GM18858 (cell line): Measurements from ENCODE around the gene SPTBN5.

Source experiments
- ATAC-seq: cut with Tn5 transposase; IDR thresholded peaks from one replicate; pipeline ENCODE4 v1.9.1; 2021; ENCODE audit not compliant: unreplicated experiment

SPTBN5 gene

DNA sequence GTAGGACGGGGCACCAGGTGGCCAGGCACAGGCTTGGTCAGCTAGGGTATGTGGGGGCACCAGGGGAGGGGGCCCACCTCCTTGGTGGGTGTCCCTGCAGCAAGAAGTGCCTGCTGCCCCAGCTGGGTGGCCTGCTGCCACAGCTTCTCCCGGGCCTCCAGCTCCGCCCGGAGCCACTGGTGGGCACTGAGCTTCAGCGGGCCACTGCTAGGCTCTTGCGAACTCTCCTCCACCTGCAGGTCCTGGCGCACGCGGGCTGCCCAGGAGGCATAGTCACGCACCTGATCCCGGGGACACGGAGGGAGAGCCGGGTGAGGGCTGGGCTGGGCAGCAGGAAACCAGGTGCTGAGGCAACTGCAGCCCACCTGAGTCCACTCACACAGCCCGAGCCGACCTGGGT lies 25.5 kb downstream of the SPTBN5 start:
- ATAC-seq: no peak

DNA sequence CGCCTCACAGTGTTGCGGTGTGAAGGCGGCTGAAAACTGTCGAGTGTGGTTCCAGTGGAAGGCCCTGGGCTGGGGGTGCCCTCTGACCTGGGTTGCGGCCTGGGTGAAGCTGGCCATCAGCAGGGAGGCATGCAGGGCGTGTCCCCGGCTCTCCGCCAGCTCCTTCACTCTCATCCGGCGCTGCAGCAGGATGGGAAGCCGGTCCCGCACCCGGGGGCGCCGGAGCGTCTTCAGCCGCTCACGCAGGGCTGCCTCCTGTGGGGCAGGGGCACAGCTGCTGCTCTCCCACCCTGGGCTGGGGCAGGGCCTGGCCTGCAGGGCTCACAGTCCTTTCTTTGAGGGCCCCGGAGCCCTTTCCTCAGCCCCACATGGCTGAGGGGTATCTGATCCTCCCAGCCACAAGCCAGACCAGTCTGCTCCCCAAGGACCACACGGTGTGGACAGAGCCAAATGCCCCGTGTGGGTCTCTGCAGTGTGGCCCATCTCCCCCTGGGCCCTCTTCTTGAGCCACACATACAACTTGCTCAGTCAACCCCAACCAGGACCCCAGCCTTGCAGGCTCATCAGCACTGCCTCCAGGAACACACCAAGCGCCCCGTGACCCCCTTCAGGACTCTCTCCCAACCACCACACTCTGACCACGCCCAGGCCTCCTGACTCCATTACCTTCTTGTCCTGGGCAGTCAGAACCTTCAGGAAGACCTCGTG lies 26.8 kb downstream of the SPTBN5 start:
- no peak for ATAC-seq

DNA sequence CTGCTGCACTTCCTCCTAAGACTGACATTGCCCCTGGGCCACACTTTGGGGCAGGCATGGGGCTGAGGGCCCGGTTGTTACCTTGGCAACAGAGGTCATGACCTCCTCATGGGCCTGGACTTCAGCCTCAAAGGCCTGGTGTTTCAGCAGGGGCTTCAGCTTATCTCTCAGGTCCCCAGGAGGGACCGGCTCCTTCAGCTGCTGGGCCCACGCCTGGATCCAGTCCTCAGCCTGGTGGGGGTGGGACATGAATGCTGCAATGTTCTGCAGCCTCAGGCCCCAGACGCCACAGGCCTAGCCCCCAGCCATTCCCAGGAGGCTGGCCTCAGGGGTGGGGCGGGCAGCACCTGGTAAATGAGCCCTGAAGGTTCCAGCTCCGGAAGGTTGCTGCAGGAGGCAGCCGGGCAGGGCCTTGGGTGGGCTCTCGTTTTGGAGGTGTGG lies 27.6 kb downstream of the SPTBN5 start:
- no peak for ATAC-seq

DNA sequence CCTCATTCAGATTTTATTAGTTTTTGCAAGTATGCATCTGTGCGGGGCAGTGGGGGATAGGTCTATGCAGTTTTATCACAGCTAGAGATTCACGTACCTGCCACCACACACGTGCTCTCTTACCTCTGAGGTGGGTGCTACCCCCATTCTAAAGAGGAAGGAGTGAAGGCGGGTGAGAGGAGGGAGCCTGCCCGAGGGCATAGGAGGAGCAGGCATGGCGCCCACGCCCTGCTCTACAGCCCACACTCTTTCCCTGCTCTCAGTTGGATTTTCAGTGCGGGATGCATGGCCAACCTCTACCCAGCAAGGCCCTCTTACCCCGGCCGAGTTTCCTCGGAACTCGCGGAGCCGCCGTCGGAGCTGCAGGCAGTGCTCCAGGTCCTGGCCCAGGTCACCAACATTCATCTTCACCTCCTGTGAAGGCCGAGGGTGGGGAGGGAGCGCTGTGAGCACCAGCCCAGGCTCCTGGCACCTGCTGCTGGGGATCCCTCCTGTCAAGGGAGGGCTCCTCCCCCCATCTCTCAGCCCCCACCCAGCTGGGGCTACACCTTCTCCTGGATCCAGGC lies 28.3 kb downstream of the SPTBN5 start:
- no peak for ATAC-seq

DNA sequence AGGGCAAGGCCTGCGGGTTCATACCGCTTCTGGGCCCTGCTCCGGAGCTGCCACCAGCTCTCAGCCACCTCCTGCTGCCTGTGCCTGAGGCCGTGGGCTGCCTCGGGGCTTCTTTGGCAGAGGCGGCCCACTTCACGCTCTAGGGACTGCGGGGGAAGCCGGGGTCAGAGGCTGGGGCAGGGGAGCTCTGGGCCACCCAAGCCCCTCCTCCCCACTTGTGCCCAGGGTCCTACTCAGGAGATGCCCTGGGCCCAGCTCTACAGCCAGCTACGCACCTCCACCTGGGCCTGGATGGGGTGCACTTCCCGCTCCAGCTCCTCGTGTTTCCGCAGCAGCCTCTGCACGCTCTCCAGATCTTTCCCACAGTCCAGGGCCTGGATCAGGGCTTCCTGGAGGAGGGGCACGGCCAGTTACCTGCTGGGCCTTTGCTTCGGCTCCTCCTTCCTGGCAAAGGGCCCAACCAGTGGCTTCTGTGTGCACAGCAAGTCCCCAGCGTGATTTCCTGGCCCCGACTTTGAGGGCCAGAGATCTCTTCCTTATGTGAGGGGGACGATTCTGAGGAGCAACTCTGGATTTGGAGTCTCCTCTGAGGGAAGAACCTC lies 31.2 kb downstream of the SPTBN5 start:
- no peak for ATAC-seq

DNA sequence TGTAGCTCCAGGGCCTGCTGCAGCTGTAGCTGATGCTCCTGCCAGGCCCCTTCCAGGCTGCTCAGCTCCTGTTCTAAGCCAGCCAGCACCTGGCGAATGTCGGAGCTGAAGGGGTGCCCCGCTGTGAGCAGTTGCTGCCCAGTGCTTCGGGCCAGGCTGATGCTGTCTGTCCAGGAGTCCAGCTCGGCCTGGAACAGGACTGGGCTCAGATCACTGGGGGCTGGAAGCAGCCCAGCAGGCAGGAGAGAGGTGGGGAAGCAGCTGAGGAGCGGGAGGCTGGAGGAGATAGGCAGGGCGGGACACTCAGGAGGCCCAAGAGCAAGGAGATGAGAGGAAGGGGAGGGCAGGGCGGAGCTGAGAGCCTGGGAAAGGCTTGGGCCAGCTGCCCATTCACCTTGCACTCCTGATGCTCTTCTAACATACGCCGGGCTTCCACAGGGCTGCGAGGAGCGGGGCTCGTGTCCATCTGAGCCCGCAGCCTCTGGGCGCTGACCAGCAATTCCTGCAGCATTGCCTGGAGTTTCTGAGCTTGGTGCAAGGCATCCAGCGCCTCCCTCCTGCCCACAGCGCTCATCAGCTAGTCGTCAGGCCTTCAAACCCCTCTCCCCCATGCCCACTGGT lies 32.0 kb downstream of the SPTBN5 start:
- no peak for ATAC-seq

DNA sequence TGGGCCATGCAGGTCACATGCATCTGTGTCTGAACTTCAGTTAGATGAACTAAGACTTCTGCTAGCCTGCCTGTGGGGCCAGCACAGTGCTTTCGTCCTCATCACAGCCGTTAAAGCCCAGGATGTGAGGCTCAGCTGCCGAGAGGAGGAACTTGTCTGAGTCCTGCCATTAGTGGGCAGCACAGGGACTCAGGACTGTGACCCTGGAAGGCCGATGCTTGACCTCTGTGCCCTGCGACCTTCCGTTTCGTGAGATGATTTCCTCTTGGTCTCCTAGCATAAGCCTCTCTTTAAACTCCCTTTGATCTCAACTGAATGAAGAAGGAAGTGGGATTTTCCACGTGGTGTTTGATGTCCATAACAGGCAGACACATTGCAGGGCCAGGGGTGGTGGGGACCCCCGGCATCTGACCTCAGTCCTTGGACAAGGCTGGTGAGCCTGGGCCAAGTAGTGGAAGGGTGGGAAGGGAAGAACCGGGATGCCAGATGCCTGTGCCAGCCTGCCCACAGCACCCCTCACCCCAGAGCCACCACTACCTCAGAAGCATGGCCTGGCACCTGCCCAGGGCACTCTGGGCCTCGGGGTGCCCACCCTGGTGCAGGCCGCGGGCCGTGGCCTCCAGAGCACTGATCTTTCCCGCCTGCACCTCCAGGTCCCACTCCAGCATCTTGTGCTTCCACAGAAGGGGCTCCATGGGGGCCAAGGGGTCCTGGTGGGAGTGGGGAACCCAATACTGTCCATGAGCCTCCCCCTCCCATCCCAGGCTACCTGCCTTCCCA lies 33.6 kb downstream of the SPTBN5 start:
- no peak for ATAC-seq

DNA sequence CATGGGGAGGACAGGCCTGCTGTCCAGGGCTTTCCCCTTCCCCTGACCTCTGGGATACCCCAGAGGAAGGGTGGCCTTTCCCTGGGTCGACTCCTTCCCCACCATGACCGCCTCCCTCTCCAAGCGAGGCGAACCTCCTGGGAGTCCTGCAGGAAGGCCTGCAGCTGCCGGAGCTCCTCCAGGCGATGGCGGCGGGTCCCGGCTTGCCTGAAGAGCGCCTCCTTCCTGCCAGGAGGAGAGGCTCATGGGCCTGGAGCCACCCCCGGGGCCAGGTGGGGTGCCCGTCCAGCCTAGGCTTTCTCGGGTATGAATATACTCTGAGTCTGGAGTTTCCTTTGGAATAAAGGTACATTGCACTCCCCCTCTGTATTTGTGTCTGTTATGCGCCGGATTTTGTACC lies 35.1 kb downstream of the SPTBN5 start:
- ATAC-seq: no peak

DNA sequence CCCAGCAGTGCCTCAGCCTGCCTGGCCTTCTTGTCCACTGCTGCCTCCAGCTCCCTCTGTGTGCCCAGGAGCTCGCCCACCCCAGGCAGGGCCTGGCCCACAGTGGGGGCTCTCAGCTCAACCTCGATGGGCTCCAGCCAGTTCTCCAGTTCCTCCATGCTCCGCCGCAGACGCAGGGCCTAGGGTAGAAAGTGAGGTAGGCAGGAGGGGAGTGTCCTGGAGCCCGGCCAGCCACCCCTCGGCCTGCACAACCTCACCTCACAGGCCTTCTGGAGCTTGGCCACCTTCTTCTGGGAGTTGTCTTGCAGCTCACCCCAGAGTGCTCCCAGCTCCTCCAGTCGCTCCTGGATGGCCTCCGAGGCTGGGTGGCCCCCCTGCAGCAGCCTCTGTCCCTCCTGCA lies 36.5 kb downstream of the SPTBN5 start:
- no peak for ATAC-seq

DNA sequence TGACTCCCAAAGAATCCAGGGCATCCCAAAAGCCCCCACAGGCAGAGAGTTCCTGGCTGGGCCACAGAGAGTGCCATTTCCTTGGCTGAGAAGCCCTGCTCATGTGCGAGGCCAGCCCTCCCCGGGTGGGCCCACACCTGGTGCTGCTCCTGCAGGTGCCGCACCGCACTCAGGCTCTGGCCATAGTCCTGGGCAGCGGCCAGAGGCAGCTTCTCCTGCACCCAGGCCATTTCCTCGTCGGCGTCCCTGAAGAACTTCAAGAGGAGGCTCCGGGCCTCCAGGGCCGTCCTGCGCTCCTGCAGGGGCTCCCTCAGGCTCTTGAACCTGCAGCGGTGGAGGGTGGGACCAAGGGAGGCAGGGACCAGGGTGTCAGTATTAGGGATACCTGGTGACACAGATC lies 37.1 kb downstream of the SPTBN5 start:
- ATAC-seq: no peak

DNA sequence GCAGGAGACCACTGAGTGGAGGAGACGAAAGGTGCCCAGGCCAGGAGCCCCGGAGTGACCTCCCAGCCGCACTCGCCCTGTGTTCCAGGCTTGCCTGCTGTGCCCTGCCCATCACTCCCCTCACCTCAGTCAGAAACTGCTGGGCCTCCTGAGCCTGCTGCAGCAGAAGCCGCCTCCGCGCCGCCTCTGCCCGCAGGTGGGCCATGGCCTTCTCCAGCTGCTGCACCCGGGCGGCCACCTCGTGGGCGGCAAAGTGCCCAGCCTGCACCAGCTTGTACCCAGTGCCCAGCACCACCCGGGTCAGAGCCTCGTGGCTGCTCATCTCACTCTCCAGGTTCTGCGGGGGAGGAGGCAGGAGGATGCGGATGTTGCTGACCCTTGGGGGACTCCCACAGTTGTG lies 37.6 kb downstream of the SPTBN5 start:
- no peak for ATAC-seq

DNA sequence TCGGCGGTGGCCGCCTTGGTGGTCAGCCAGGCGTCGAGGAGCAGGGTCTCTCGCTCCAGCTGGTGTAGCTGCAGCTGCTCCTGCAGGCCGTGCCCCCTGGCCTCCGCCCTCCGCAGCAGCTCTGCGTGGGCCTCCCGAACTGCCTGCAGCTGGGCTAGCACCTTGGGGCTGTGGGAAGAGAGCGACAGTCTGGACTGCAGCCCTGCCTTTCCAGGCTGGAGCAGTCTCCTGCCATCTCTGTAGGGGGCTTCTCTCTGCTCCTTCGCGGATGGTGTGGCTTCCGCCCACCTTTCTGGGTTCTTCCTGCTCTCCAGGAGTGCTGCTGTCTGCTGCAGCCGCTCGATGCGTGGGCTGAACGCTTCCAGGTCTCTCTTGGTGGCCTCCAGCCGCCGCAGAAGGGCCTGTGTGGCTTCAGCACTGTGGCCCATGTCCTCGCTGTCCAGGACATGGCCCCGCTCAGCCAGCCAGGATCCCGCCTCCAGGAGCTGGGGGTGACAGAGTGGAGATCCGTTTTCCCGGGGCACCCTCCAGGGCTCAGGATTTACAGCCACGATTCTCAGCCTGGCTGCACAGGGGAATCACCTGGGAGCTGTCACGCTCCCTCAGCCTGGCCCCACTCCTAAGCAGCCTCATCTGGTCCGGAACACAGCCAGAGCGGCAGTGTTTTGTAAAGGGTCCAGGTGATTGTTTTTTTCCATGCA lies 38.4 kb downstream of the SPTBN5 start:
- ATAC-seq: no peak

DNA sequence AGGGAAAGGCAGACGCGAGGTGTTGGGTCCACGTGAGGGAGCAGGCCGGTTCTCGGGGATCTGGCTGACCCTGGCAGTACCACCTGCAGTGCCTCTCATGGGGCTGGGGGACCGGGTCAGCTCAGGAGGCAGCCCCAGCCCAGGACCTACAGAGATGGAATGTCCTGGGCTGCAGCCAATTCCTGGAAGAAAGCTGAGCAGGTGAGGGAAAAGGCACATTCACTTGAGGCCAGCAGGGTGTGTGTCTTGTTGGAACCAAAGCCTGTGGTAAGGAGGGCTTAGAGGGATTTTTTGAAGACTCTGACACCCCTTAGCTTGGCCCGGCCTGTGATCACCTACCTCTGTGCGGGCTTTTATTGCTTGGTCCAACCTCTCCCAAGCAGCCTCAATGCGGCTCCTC lies 39.4 kb downstream of the SPTBN5 start:
- ATAC-seq: no peak

DNA sequence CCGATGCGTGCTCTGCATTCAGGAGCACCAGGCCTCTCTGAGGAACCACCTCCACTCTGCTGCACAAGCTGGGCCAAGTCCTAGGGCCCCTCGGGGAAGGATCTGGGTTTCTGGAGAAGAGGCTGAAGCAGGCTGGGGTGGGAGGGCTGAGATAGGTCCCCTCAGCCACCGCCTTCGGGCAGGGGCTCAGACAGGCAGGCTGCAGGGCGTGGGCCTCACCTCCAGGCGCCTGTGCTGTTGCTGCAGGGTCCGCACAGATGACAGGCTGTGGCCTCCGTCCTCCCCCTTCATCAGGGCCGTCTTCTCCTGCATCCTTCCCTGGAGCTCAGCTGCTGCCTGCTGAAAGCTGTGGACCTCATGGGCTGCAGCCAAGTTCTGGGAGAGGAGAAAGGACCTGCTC lies 40.0 kb downstream of the SPTBN5 start:
- ATAC-seq: no peak

DNA sequence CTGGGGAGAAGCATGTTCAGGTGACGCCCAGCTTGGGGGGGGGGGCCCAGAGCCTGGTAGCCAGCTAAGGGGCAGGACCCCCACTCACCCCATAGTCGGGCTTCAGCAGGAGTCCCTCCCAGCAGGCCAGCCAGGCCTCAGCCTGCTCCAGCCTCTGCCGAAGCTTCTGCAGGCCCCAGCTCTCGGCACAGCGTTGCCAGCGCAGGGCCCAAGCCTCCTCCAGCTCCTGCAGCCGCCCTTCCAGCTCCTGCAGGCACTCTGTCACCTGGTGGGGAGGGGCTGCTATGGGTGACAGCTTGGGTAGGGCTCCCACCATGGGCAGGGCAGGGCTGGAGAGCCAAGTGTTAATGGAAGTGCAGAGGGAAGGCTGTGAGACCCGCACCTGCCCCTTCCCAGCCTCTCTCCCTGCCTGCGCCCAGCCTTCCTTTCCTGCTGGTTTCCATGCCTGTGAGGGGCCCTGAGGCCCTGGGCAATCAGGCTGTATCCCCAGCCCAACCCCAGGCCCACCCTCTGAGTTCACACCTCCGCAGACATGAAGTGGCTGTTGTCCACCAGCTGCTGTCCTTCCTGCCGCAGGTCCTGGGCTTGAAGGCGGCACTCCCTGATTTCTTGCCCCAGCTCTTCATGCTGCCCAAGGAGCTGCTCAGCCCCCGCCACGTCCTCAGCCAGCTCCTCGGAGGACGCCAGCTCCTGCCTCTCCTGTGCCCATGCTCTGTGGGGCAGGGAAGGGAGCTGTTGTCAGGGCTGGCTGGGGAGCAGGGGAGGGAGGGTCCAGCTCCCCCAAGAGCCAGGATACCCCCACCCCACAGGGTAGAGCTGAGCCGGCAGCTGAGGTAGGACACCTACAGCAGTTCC lies 40.9 kb downstream of the SPTBN5 start:
- no peak for ATAC-seq

DNA sequence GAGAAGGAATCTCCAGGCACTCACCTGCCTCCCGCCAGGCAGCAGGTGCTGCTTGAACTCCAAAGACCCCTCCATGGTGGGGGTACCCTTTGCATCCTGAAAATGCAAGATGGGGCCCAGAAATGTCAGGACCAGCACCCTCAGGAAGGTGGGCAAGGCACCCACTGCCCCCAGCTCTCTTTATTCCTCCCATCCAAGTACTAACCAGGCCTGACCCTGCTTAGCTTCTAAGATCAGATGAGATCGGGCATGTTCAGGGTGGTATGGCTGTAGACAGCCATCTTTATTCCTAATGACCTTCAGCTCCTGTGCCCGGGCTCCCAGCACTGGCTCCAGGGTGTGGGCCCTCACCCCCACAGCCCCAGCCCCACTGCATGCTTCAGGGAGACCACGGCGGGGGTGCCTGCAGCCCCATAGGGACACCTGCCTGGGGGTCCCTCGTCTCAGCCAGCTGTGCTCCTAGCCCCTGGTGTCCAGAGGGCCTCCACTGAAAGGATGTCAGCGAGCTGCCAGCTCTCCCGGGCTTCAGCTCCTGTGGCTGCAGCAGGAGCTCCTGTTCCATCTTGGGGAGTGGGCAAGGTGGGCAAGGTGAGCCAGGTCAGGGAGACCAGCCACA lies 42.0 kb downstream of the SPTBN5 start:
- no peak for ATAC-seq

DNA sequence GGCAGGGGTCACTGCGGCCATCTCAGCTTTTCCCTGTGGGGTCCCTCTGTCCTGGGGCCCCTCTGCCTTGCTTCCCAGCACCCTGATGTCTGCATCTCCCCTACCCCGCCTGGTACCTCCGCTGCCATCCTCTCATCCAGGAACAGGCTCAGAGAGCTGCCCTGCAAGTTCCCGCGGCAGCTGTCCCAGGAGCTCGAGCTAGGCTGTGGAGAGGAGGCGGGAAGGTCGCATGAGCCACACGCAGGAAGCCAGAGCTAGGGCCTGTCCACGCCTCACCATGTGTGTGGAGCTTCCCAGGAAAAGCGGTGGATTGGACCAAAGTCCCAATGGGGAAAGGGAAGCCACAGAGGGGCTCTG lies 42.7 kb downstream of the SPTBN5 start:
- no peak for ATAC-seq

DNA sequence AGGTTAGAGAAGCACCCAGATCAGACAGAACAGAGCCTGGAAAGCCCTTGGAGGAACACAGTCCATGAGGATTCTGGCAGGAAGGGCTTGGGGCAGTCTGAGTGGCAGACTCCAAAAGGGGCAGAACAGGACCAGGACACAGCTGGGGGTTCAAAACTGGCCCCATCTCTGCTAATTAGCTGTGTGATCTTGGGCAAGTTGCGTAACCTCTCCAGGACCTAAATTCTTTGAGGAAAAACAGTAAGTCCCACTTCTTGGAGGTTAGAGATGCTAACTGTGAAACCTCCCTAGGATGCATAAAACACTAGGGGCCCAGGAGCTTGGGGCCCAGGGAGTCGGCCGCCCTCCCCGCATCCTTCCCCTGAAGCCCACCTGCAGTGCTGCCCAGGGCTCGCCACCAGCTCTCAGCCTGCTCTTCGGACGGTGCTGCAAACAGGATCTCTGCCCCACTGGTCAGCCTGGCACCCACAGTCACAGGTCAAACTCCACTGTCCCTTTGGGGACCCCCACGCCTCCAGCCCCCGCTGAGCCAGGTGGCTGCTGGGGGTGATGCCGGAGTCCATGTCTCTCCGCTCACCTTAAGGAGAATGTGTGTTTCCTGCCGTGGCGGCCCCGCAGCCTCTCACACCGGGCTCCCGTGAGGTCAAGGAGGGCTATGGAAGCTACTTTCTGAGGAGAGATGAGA lies 43.2 kb downstream of the SPTBN5 start:
- no peak for ATAC-seq

DNA sequence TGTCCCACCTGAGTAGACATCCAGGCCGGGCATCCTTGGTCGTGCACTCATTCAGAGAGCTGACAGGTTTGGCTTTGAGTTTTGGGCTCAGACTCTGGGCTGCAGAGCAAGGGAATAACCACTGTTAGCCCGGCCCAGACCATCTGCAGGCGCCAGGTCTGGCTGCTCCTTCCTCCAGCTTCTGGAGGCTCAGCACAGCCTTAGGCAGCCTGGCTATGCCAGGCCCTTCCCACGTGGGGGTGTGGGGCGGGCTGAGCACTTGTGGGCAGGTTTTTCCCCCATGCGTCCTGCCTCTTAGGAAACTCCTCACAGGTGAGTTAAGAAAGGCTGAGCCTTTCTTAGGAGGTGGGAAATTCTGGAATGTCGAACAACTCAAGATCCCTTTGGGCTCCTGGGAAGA lies 44.0 kb downstream of the SPTBN5 start:
- ATAC-seq: no peak
